ENCODE results near the gene AMPD1. TPM values are rescaled to one million over a fixed set of nuclear protein-coding genes. Genes with fewer than 3 reads are reported as not detected.
A peak's percentile ranks its signal among the peaks of the same experiment; 100 is the strongest.

The AMPD1 gene
- total RNA-seq, 2 donors from 2014 or later = not detected

- peaks cover 2 to 34% of the 10 kb centered on the region in 2 donors for H3K36me3 ChIP-seq (replicated peaks in 1 of 2; ENCODE audit: insufficient read depth in 1 of 2, low read depth in 2 of 2)
- WGBS, 2 donors = 0 to 2% methylated on average over 15 to 38 of the region's 38 CpGs
Observed at GRCh38 chr1:114716304-114717170, 21.2 kb upstream of the AMPD1 start, which contains the start of gene NRAS. TSS of gene NRAS (minus strand) at chr1:114716771. CDS start at chr1:114716160, 611 bp downstream.

DNA sequence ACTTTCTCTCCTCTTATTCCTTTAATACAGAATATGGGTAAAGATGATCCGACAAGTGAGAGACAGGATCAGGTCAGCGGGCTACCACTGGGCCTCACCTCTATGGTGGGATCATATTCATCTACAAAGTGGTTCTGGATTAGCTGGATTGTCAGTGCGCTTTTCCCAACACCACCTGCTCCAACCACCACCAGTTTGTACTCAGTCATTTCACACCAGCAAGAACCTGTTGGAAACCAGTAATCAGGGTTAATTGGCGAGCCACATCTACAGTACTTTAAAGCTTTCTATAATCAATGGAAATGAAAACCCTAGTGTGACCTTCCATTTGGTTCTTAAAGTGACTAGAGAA lies 20.6 kb upstream of the AMPD1 start:
- Histone ChIP-seq H3K4me3 (peak overlapping the region; percentile 60 to 81), H3K4me1 (peaks cover 11% of the 10 kb centered on the region), H3K27ac (peak overlapping the region; percentile 67 to 87 (median 81)), H3K27me3 (no peaks in the 10 kb centered on the region), H3K9me3 (no peaks in the 10 kb centered on the region), H3K36me3 (replicated peaks in 1 of 2; ENCODE audit: insufficient read depth in 1 of 2, low read depth in 2 of 2) (peaks cover 0 to 31% of the 10 kb centered on the region in 2 donors)
- WGBS, 2 donors = 26 to 30% methylated on average over 4 of the region's 4 CpGs
- DNase-seq = no peak
- intact Hi-C loops (cut with DNase I) = no loop called here
- TF ChIP-seq CTCF (IDR thresholded peaks at IDR 0.05) (no peak), POLR2A (IDR thresholded peaks at IDR 0.05) (no peak)
- ATAC-seq = peak; percentile 2

More at GRCh38 chr1:114716304-114717170, 21.2 kb upstream of the AMPD1 start, which contains the start of gene NRAS:
- ATAC-seq (peak; percentile 98), DNase-seq (peak; percentile 91 to 95 (median 94))
- Histone ChIP-seq H3K27ac (peak within 1 kb of the TSS; percentile 67 to 87 (median 81)), H3K4me1 (peaks cover 11% of the 10 kb centered on the region), H3K9me3 (no peaks in the 10 kb centered on the region), H3K27me3 (no peaks in the 10 kb centered on the region), H3K4me3 (peak within 1 kb of the TSS; percentile 60 to 81)
- TF ChIP-seq POLR2A (IDR thresholded peaks at IDR 0.05) = peak; percentile 37 to 83 (median 82)
- peak in 1 of 7 experiments; percentile 10 for TF ChIP-seq CTCF (IDR thresholded peaks at IDR 0.05)
- intact Hi-C loops (cut with DNase I) = no loop called here

- ATAC-seq (no peak), DNase-seq (no peak)
- Histone ChIP-seq H3K27ac (no peak overlapping the region), H3K4me3 (no peak overlapping the region), H3K4me1 (peaks cover 11% of the 10 kb centered on the region), H3K9me3 (no peaks in the 10 kb centered on the region), H3K27me3 (no peaks in the 10 kb centered on the region), H3K36me3 (replicated peaks in 1 of 2; ENCODE audit: insufficient read depth in 1 of 2, low read depth in 2 of 2) (peaks cover 0 to 17% of the 10 kb centered on the region in 2 donors)
- intact Hi-C loops (cut with DNase I) = no loop called here
- no peak for TF ChIP-seq POLR2A (IDR thresholded peaks at IDR 0.05)
- TF ChIP-seq CTCF (IDR thresholded peaks at IDR 0.05) = no peak
- 82% methylated on average over 4 of the region's 4 CpGs for WGBS, 2 donors
Observed at GRCh38 chr1:114712977-114713376, 17.6 kb upstream of the AMPD1 start.

GRCh38 chr1:114710360-114710759 lies 15.0 kb upstream of the AMPD1 start:
- H3K4me1 ChIP-seq = peaks cover 4% of the 10 kb centered on the region
- no peak for TF ChIP-seq POLR2A (IDR thresholded peaks at IDR 0.05)
- TF ChIP-seq CTCF (IDR thresholded peaks at IDR 0.05) = no peak
- 97% methylated on average over 3 of the region's 3 CpGs for WGBS, 2 donors
- DNase-seq (no peak), ATAC-seq (no peak)
- H3K4me3 ChIP-seq = no peak overlapping the region
- no peak overlapping the region for H3K27ac ChIP-seq
- H3K36me3 ChIP-seq (replicated peaks in 1 of 2; ENCODE audit: insufficient read depth in 1 of 2, low read depth in 2 of 2) = peaks cover 0 to 36% of the 10 kb centered on the region in 2 donors
- intact Hi-C loops (cut with DNase I) = no loop called here
- no peaks in the 10 kb centered on the region for H3K27me3 ChIP-seq
- H3K9me3 ChIP-seq = no peaks in the 10 kb centered on the region
